Smooth muscle cell (in vitro differentiated cells): Measurements from ENCODE around the gene CST1. TPM values are rescaled to one million over a fixed set of nuclear protein-coding genes. Genes with fewer than 3 reads are reported as not detected.
A peak's percentile ranks its signal among the peaks of the same experiment; 100 is the strongest.
"Not testable (repeated sequence)": the region's sequence is repeated elsewhere in the genome, so short reads cannot be mapped to it uniquely, and the experiment has no call there.

ENCODE experiments used
- DNase-seq: peaks from one replicate; lab custom pipeline; 2025; ENCODE audit not compliant: unreplicated experiment; lab: John Stamatoyannopoulos, UW
- H2AFZ ChIP-seq: fragments of 200-600 bp; sonication (generic); 2 replicates; pipeline ENCODE4 v1.6.0; 2016; ENCODE audit warnings: antibody characterized with exemption, low read depth, mild to moderate bottlenecking
- H3F3A ChIP-seq: fragments of 200-600 bp; sonication (generic); 2 replicates; pipeline ENCODE4 v1.6.0; 2017; ENCODE audit warnings: antibody characterized with exemption, low read depth
- H3K27ac ChIP-seq: fragments of 200-600 bp; sonication (generic); 2 replicates; pipeline ENCODE4 v1.5.1; 2016; ENCODE audit warnings: low read depth, mild to moderate bottlenecking
- H3K27me3 ChIP-seq: fragments of 200-600 bp; sonication (generic); 2 replicates; pipeline ENCODE4 v1.6.1; 2016; ENCODE audit warnings: low read depth, mild to moderate bottlenecking
- H3K36me3 ChIP-seq: fragments of 200-600 bp; sonication (generic); 2 replicates; pipeline ENCODE4 v1.5.1; 2016; ENCODE audit warnings: low read depth
- H3K4me1 ChIP-seq: fragments of 200-600 bp; sonication (generic); 2 replicates; pipeline ENCODE4 v1.5.1; 2016; ENCODE audit warnings: low read depth
- H3K4me2 ChIP-seq: fragments of 200-600 bp; sonication (generic); 2 replicates; pipeline ENCODE4 v1.6.0; 2016; ENCODE audit warnings: mild to moderate bottlenecking
- H3K4me3 ChIP-seq: fragments of 200-600 bp; sonication (generic); 2 replicates; pipeline ENCODE4 v1.5.1; 2016; ENCODE audit warnings: mild to moderate bottlenecking
- H3K79me2 ChIP-seq: fragments of 200-600 bp; sonication (generic); 2 replicates; pipeline ENCODE4 v1.6.0; 2016; ENCODE audit warnings: low read depth, mild to moderate bottlenecking
- H3K9ac ChIP-seq: fragments of 200-600 bp; sonication (generic); 2 replicates; pipeline ENCODE4 v1.6.0; 2016; ENCODE audit warnings: low read depth
- H3K9me3 ChIP-seq: fragments of 200-600 bp; sonication (generic); replicated peaks from 2 replicates; pipeline ENCODE4 v1.5.1; 2016; ENCODE audit warnings: low read depth
- H4K20me1 ChIP-seq: fragments of 200-600 bp; sonication (generic); 2 replicates; pipeline ENCODE4 v1.6.0; 2016; ENCODE audit warnings: low read depth
- WGBS: methylation state at CpG from one replicate; pipeline ENCODE4 v1.1.7; 2016; ENCODE audit warnings: low lambda C conversion rate; 5-methylcytosine and 5-hydroxymethylcytosine counted together
- polyA plus RNA-seq: library from polyadenylated mRNA; unstranded; fragments of >200 nt; fragmentation: Nextera tagmentation; extraction: Ambion mirVana; gene quantifications from 2 replicates; pipeline ENCODE4 v1.2.1, GENCODE V29; 2016
- total RNA-seq: library from RNA; depleted of rRNA; stranded (reverse); fragments of >200 nt; gene quantifications from 2 replicates; pipeline ENCODE4 v1.2.3, GENCODE V29; 2014
- TF ChIP-seq, protein P1 (sequence below): fragments of 200-600 bp; sonication (generic); IDR thresholded peaks from 2 replicates; pipeline ENCODE4 v1.5.1; 2017; ENCODE audit warnings: borderline replicate concordance, mild to moderate bottlenecking, antibody characterized with exemption; ENCODE audit not compliant: insufficient read depth, poor library complexity, severe bottlenecking

CST1 gene
- total and polyA plus RNA-seq, 2 experiments from 2014 or later: 1.9 to 9.3 TPM

DNA sequence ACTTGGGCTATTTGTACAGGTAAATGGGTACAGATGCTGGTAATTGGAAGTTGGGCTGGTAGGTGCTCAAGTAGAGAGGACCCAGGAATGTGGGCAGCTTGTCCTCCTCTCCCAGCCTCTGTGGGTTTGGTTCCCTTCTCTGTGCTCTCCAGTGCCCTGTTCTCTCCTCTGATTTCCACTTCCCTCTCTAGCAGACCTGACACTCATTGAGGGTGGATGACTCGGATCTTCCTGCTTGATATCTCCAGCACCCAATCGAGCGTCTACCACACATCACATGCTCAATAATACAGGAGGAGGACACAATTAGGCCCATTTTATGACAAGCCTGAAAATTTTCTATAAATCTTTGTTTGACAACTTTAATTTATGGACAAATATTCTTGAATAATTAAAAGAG is 23.7 kb downstream of the CST1 start:
- Histone ChIP-seq H3K4me1 (no peaks in the 10 kb centered on the region), H3K27me3 (no peaks in the 10 kb centered on the region), H3F3A (no peaks in the 10 kb centered on the region), H3K9me3 (no peaks in the 10 kb centered on the region), H3K79me2 (no peaks in the 10 kb centered on the region), H3K4me2 (no peak overlapping the region), H3K9ac (no peak overlapping the region), H2AFZ (no peak overlapping the region), H4K20me1 (no peaks in the 10 kb centered on the region), H3K27ac (no peak overlapping the region), H3K4me3 (no peak overlapping the region), H3K36me3 (no peaks in the 10 kb centered on the region)
- TF ChIP-seq, protein P1, sequence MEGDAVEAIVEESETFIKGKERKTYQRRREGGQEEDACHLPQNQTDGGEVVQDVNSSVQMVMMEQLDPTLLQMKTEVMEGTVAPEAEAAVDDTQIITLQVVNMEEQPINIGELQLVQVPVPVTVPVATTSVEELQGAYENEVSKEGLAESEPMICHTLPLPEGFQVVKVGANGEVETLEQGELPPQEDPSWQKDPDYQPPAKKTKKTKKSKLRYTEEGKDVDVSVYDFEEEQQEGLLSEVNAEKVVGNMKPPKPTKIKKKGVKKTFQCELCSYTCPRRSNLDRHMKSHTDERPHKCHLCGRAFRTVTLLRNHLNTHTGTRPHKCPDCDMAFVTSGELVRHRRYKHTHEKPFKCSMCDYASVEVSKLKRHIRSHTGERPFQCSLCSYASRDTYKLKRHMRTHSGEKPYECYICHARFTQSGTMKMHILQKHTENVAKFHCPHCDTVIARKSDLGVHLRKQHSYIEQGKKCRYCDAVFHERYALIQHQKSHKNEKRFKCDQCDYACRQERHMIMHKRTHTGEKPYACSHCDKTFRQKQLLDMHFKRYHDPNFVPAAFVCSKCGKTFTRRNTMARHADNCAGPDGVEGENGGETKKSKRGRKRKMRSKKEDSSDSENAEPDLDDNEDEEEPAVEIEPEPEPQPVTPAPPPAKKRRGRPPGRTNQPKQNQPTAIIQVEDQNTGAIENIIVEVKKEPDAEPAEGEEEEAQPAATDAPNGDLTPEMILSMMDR: no peak
- WGBS: 82% methylated on average over 3 of the region's 3 CpGs
- DNase-seq: no peak

DNA sequence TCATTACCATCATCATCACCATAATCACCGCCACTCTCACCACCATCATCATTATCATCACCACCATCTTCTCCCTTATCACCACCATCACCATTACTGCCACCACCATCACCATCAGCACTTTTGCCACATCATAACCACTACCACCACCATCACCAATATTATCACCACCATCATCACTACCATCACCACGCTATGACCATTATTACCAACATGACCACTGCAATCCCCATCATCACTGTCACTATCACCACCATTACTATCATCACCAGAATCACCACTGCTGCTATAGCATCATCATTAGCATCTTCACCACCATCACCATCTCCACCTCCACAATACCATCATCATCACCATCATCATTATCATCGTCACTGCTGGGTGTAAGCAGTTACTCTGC is 25.6 kb downstream of the CST1 start:
- 98% methylated on average over 3 of the region's 3 CpGs for WGBS
- H3K36me3 ChIP-seq: no peaks in the 10 kb centered on the region

GRCh38 chr20:23723659-23724307 is 27.0 kb downstream of the CST1 start:
- WGBS: 60% methylated on average over 2 of the region's 2 CpGs
- TF ChIP-seq, protein P1: peak; percentile 56
- H3K4me2 ChIP-seq, H2AFZ ChIP-seq, H3K9me3 ChIP-seq, H3K27ac ChIP-seq, H3K36me3 ChIP-seq, H3K27me3 ChIP-seq, H3K4me1 ChIP-seq, H3K79me2 ChIP-seq, H3K4me3 ChIP-seq, DNase-seq, H4K20me1 ChIP-seq, H3K9ac ChIP-seq, H3F3A ChIP-seq: not testable (repeated sequence)

More for the DNA sequence above, 25.6 kb downstream of the CST1 start:
- Histone ChIP-seq H2AFZ (no peak overlapping the region), H3K9ac (no peak overlapping the region), H3K27ac (no peak overlapping the region), H3K9me3 (no peaks in the 10 kb centered on the region), H3K27me3 (no peaks in the 10 kb centered on the region), H3K79me2 (no peaks in the 10 kb centered on the region), H3F3A (no peaks in the 10 kb centered on the region), H3K4me1 (no peaks in the 10 kb centered on the region), H3K4me2 (no peak overlapping the region), H3K4me3 (no peak overlapping the region), H4K20me1 (no peaks in the 10 kb centered on the region)
- no peak for DNase-seq
- TF ChIP-seq, protein P1: no peak

GRCh38 chr20:23722851-23723250 is 27.9 kb downstream of the CST1 start:
- not testable (repeated sequence) for H3K9me3 ChIP-seq, H3K27me3 ChIP-seq, H2AFZ ChIP-seq, H3K4me2 ChIP-seq, H3K4me3 ChIP-seq, H3K27ac ChIP-seq, H4K20me1 ChIP-seq, H3F3A ChIP-seq, DNase-seq, H3K36me3 ChIP-seq, H3K4me1 ChIP-seq, H3K9ac ChIP-seq, H3K79me2 ChIP-seq
- WGBS: 66% methylated on average over 5 of the region's 5 CpGs
